Activated T-helper 1 cell treated with anti-CD3 and anti-CD28 coated beads, Interleukin-12 subunit alpha, Interleukin-12 subunit beta, Interleukin-2, Interleukin-4 antibody, amounts not matched to agents 30 ng/mL and 10 ng/mL and 1 ng/mL, durations not matched to agents 14 hours and 24 hours and 36 hours (primary cell): ENCODE results near the gene RFC1. TPM values are rescaled to one million over a fixed set of nuclear protein-coding genes. Genes with fewer than 3 reads are reported as not detected.
"Not testable (repeated sequence)": the region's sequence is repeated elsewhere in the genome, so short reads cannot be mapped to it uniquely, and the experiment has no call there.

Source experiments
- DNase-seq: peaks from one replicate; pipeline ENCODE4 v3.0.0; 2021; ENCODE audit warnings: low spot score
- H3K27ac Mint-ChIP-seq: one replicate; pipeline ENCODE4 v1.8.0; 2021; ENCODE audit warnings: mild to moderate bottlenecking, mixed read lengths
- H3K27me3 Mint-ChIP-seq: one replicate; pipeline ENCODE4 v1.8.0; 2022; ENCODE audit warnings: mild to moderate bottlenecking, moderate library complexity, mixed read lengths; ENCODE audit not compliant: insufficient read depth
- H3K36me3 Mint-ChIP-seq: one replicate; pipeline ENCODE4 v1.8.0; 2021; ENCODE audit warnings: low read depth, mixed read lengths
- H3K4me1 Mint-ChIP-seq: one replicate; pipeline ENCODE4 v1.8.0; 2021; ENCODE audit warnings: low read depth, mixed read lengths
- H3K4me3 Mint-ChIP-seq: one replicate; pipeline ENCODE4 v1.8.0; 2021; ENCODE audit warnings: mild to moderate bottlenecking, moderate library complexity, mixed read lengths
- H3K9me3 Mint-ChIP-seq: one replicate; pipeline ENCODE4 v1.8.0; 2021; ENCODE audit warnings: mixed read lengths
- intact Hi-C: fragments of 100-400 bp; cut with micrococcal nuclease; formaldehyde crosslinking; loops from one replicate; pipeline ENCODE4 v1.15.1; 2024
- total RNA-seq: library from RNA; stranded (reverse); gene quantifications from 2 replicates; pipeline ENCODE4 v1.2.3, GENCODE V29; 2022

RFC1 gene
- 83.3 and 87.1 TPM in 2 replicates for total RNA-seq

GRCh38 chr4:39365830-39366771 is at the start of gene RFC1:
Gene RFC1 (minus strand): TSS chr4:39366362. CDS start chr4:39366241, 121 bp downstream.
- intact Hi-C loops: loop anchor here (1.0 to 10.0 kb wide), 5 partner anchors 89 to 609 kb away; partner anchors contain the start of genes PDS5A, RPL9, UGDH and WDR19
- Mint-ChIP-seq H3K27ac (peak within 1 kb of the TSS; percentile 94), H3K36me3 (peaks cover 22% of the 10 kb centered on the region), H3K27me3 (no peaks in the 10 kb centered on the region), H3K9me3 (peaks cover 12% of the 10 kb centered on the region), H3K4me1 (peaks cover 26% of the 10 kb centered on the region), H3K4me3 (peak within 1 kb of the TSS; percentile 95)
- DNase-seq: peak; percentile 89

GRCh38 chr4:39415678-39416283 is 49.6 kb upstream of the RFC1 start:
- Mint-ChIP-seq H3K36me3 (no peaks in the 10 kb centered on the region), H3K27me3 (peaks cover 6% of the 10 kb centered on the region), H3K27ac (no peak overlapping the region), H3K9me3 (no peaks in the 10 kb centered on the region), H3K4me3 (no peak overlapping the region), H3K4me1 (no peaks in the 10 kb centered on the region)
- intact Hi-C loops: no loop called here
- DNase-seq: no peak

DNA sequence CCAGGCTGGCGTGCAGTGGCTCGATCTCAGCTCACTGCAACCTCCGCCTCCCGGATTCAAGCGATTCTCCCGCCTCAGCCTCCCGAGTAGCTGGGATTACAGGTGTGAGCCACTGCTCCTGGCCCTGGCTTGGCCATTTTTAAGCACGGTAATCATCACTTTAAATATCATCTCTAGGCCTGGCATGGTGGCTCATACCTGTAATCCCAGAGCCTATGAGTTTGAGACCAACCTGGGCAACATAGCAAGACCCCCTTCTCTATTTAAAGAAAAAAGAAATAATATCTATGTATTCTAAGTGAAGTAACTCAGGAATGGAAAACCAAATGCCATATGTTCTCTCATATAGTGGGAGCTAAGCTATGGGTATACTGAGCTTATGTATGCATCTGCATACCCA is 45.4 kb upstream of the RFC1 start:
- H3K4me3 Mint-ChIP-seq, H3K9me3 Mint-ChIP-seq, H3K4me1 Mint-ChIP-seq, DNase-seq, intact Hi-C loops, H3K36me3 Mint-ChIP-seq, H3K27me3 Mint-ChIP-seq, H3K27ac Mint-ChIP-seq: not testable (repeated sequence)

GRCh38 chr4:39410415-39410814 is 44.3 kb upstream of the RFC1 start:
- no peak overlapping the region for H3K27ac Mint-ChIP-seq
- no peak overlapping the region for H3K4me3 Mint-ChIP-seq
- H3K27me3 Mint-ChIP-seq: peaks cover 8% of the 10 kb centered on the region
- intact Hi-C loops: no loop called here
- H3K4me1 Mint-ChIP-seq: no peaks in the 10 kb centered on the region
- no peaks in the 10 kb centered on the region for H3K9me3 Mint-ChIP-seq
- no peak for DNase-seq
- H3K36me3 Mint-ChIP-seq: no peaks in the 10 kb centered on the region

GRCh38 chr4:39407584-39407885 is 41.4 kb upstream of the RFC1 start:
- H3K27me3 Mint-ChIP-seq: peaks cover 8% of the 10 kb centered on the region
- H3K36me3 Mint-ChIP-seq: no peaks in the 10 kb centered on the region
- H3K4me1 Mint-ChIP-seq: no peaks in the 10 kb centered on the region
- no peak overlapping the region for H3K4me3 Mint-ChIP-seq
- intact Hi-C loops: no loop called here
- H3K27ac Mint-ChIP-seq: no peak overlapping the region
- no peak for DNase-seq
- no peaks in the 10 kb centered on the region for H3K9me3 Mint-ChIP-seq

GRCh38 chr4:39406763-39407583 is 40.8 kb upstream of the RFC1 start, which contains the start of gene KLB:
Gene KLB (plus strand): TSS chr4:39406930. CDS start chr4:39406950, 20 bp downstream.
- no peaks in the 10 kb centered on the region for H3K36me3 Mint-ChIP-seq
- intact Hi-C loops: no loop called here
- DNase-seq: no peak
- no peaks in the 10 kb centered on the region for H3K9me3 Mint-ChIP-seq
- peaks cover 8% of the 10 kb centered on the region for H3K27me3 Mint-ChIP-seq
- no peak within 1 kb of the TSS for H3K4me3 Mint-ChIP-seq
- no peaks in the 10 kb centered on the region for H3K4me1 Mint-ChIP-seq
- H3K27ac Mint-ChIP-seq: no peak within 1 kb of the TSS

GRCh38 chr4:39401640-39402039 is 35.5 kb upstream of the RFC1 start:
- intact Hi-C loops, H3K27ac Mint-ChIP-seq, DNase-seq, H3K4me3 Mint-ChIP-seq, H3K9me3 Mint-ChIP-seq, H3K36me3 Mint-ChIP-seq, H3K4me1 Mint-ChIP-seq: not testable (repeated sequence)
- H3K27me3 Mint-ChIP-seq: peaks cover 11% of the 10 kb centered on the region

DNA sequence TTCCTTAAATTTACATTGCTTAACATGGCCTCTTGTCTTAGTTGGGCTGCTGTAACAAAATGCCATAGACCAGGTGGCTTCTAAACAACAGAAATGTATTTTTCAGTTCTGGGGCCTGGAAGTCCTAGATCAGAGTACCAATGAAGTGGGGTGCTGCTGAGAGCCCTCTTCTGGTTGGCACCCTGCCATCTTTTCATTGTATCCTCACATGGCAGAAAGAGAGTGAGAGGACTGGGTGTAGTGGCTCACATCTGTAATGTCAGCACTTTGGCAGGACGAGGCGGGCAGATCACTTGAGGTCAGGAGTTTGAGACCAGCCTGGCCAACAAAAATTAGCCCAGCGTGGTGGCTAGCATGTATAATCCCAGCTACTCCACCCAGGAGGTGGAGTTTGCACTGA is 28.5 kb upstream of the RFC1 start:
- H3K4me1 Mint-ChIP-seq: no peaks in the 10 kb centered on the region
- intact Hi-C loops: no loop called here
- no peak for DNase-seq
- H3K4me3 Mint-ChIP-seq: no peak overlapping the region
- H3K27ac Mint-ChIP-seq: no peak overlapping the region
- H3K36me3 Mint-ChIP-seq: no peaks in the 10 kb centered on the region
- H3K27me3 Mint-ChIP-seq: peaks cover 3% of the 10 kb centered on the region
- H3K9me3 Mint-ChIP-seq: no peaks in the 10 kb centered on the region

- Mint-ChIP-seq H3K4me3 (no peak overlapping the region), H3K36me3 (no peaks in the 10 kb centered on the region), H3K27ac (no peak overlapping the region), H3K4me1 (no peaks in the 10 kb centered on the region), H3K27me3 (no peaks in the 10 kb centered on the region), H3K9me3 (no peaks in the 10 kb centered on the region)
- no peak for DNase-seq
- intact Hi-C loops: no loop called here
Measured at GRCh38 chr4:39390603-39391002, 24.4 kb upstream of the RFC1 start.

- Mint-ChIP-seq H3K9me3 (peaks cover 9% of the 10 kb centered on the region), H3K4me1 (no peaks in the 10 kb centered on the region), H3K4me3 (no peak overlapping the region), H3K36me3 (no peaks in the 10 kb centered on the region), H3K27me3 (peaks cover 21% of the 10 kb centered on the region), H3K27ac (no peak overlapping the region)
- intact Hi-C loops: no loop called here
- DNase-seq: no peak
Measured at GRCh38 chr4:39384563-39384962, 18.4 kb upstream of the RFC1 start.

GRCh38 chr4:39383690-39384089 is 17.5 kb upstream of the RFC1 start:
- Mint-ChIP-seq H3K9me3 (peaks cover 17% of the 10 kb centered on the region), H3K27ac (no peak overlapping the region), H3K27me3 (peaks cover 30% of the 10 kb centered on the region), H3K4me1 (no peaks in the 10 kb centered on the region), H3K4me3 (no peak overlapping the region), H3K36me3 (no peaks in the 10 kb centered on the region)
- DNase-seq: no peak
- intact Hi-C loops: no loop called here

DNA sequence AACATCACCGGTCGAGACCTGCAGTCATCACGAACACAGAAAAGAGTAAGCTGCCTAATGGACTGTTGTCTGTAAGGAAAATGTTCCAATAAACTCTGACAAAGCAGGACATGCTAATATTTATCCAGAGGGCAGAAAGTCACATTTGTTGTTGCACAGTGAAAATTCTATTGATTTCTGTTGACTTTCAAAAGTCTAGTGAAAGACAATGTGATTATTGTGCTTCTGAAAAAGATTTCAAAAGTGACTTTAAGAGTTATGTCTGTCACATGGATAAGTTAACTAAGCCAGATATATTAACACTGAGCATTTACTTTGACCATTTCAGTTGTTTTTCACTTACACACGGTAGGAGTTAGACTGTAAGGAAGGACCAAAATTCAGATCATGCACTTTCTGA is 9.3 kb upstream of the RFC1 start:
- Mint-ChIP-seq H3K27ac (no peak overlapping the region), H3K27me3 (peaks cover 26% of the 10 kb centered on the region), H3K36me3 (peaks cover 1% of the 10 kb centered on the region), H3K4me3 (no peak overlapping the region), H3K9me3 (peaks cover 32% of the 10 kb centered on the region), H3K4me1 (no peaks in the 10 kb centered on the region)
- intact Hi-C loops: no loop called here
- DNase-seq: no peak

- H3K27me3 Mint-ChIP-seq, intact Hi-C loops, H3K36me3 Mint-ChIP-seq, DNase-seq, H3K27ac Mint-ChIP-seq, H3K4me1 Mint-ChIP-seq, H3K4me3 Mint-ChIP-seq: not testable (repeated sequence)
- peaks cover 24% of the 10 kb centered on the region for H3K9me3 Mint-ChIP-seq
Measured at GRCh38 chr4:39371209-39371608, 5.0 kb upstream of the RFC1 start.
